Panc1 (cell line): ENCODE measurements around the gene SIL1.
"Not testable (repeated sequence)": the region's sequence is repeated elsewhere in the genome, so short reads cannot be mapped to it uniquely, and the experiment has no call there.

Experiments used
- TCF7L2 ChIP-seq: IDR thresholded peaks from 2 replicates; pipeline ENCODE4 v1.6.1; 2011; ENCODE audit warnings: mild to moderate bottlenecking, low read depth, low read length, inconsistent platforms
- TF ChIP-seq, protein P1 (sequence below): fragments of 450-650 bp; IDR thresholded peaks from 2 replicates; pipeline ENCODE4 v1.5.1; 2017; ENCODE audit warnings: mild to moderate bottlenecking
- TF ChIP-seq, protein P2 (sequence below), 2 experiments: IDR thresholded peaks; 2 replicates each; pipeline ENCODE4 v1.6.1; 2011 to 2012; ENCODE audit warnings: low read depth in 2 of 2, control low read depth in 1 of 2, low read length in 1 of 2, mild to moderate bottlenecking in 1 of 2, moderate library complexity in 1 of 2; ENCODE audit not compliant: insufficient read depth in 1 of 2

DNA sequence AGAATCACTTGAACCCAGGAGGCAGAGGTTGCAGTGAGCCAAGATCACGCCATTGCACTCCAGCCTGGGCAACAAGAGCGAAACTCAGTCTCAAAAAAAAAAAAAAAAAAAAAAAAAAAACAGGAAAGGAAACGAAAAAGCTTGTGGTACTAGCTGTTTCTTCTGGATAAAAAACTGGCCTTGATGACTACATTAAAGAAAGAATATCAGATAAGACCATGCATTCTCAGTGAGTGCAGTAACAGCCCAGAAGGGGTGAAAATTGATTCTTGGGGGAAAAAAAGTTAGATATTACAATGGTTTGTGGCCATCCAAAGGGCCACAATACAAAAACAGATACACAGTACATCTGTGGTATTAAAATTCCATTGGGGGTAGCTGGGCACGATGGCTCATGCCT, 5.3 kb downstream of the SIL1 start:
- TF ChIP-seq, protein P1, sequence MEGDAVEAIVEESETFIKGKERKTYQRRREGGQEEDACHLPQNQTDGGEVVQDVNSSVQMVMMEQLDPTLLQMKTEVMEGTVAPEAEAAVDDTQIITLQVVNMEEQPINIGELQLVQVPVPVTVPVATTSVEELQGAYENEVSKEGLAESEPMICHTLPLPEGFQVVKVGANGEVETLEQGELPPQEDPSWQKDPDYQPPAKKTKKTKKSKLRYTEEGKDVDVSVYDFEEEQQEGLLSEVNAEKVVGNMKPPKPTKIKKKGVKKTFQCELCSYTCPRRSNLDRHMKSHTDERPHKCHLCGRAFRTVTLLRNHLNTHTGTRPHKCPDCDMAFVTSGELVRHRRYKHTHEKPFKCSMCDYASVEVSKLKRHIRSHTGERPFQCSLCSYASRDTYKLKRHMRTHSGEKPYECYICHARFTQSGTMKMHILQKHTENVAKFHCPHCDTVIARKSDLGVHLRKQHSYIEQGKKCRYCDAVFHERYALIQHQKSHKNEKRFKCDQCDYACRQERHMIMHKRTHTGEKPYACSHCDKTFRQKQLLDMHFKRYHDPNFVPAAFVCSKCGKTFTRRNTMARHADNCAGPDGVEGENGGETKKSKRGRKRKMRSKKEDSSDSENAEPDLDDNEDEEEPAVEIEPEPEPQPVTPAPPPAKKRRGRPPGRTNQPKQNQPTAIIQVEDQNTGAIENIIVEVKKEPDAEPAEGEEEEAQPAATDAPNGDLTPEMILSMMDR, result not testable (repeated sequence)
- TF ChIP-seq, protein P2, sequence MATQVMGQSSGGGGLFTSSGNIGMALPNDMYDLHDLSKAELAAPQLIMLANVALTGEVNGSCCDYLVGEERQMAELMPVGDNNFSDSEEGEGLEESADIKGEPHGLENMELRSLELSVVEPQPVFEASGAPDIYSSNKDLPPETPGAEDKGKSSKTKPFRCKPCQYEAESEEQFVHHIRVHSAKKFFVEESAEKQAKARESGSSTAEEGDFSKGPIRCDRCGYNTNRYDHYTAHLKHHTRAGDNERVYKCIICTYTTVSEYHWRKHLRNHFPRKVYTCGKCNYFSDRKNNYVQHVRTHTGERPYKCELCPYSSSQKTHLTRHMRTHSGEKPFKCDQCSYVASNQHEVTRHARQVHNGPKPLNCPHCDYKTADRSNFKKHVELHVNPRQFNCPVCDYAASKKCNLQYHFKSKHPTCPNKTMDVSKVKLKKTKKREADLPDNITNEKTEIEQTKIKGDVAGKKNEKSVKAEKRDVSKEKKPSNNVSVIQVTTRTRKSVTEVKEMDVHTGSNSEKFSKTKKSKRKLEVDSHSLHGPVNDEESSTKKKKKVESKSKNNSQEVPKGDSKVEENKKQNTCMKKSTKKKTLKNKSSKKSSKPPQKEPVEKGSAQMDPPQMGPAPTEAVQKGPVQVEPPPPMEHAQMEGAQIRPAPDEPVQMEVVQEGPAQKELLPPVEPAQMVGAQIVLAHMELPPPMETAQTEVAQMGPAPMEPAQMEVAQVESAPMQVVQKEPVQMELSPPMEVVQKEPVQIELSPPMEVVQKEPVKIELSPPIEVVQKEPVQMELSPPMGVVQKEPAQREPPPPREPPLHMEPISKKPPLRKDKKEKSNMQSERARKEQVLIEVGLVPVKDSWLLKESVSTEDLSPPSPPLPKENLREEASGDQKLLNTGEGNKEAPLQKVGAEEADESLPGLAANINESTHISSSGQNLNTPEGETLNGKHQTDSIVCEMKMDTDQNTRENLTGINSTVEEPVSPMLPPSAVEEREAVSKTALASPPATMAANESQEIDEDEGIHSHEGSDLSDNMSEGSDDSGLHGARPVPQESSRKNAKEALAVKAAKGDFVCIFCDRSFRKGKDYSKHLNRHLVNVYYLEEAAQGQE (IDR thresholded peaks at IDR 0.05; ENCODE audit: insufficient read depth in 1 of 2, low read depth in 2 of 2, low read length in 1 of 2), result not testable (repeated sequence)
- not testable (repeated sequence) for TF ChIP-seq TCF7L2
